Neural cell (in vitro differentiated cells): ENCODE measurements around the gene GALNT16.

Source experiments
- CTCF ChIP-seq: fragments of 450-650 bp; IDR thresholded peaks from 2 replicates; pipeline ENCODE4 v1.5.1; 2014; ENCODE audit warnings: antibody characterized with exemption, mild to moderate bottlenecking, moderate library complexity; ENCODE audit not compliant: poor library complexity, severe bottlenecking
- EP300 ChIP-seq: fragments of 450-650 bp; conservative IDR thresholded peaks from 2 replicates; pipeline ENCODE4 v1.6.1; 2014; ENCODE audit warnings: antibody characterized with exemption, mild to moderate bottlenecking, moderate library complexity; ENCODE audit not compliant: poor library complexity, severe bottlenecking
- POLR2AphosphoS5 ChIP-seq: IDR thresholded peaks from 2 replicates; pipeline ENCODE4 v1.6.1; 2012

- TF ChIP-seq CTCF (no peak), POLR2AphosphoS5 (no peak), EP300 (no peak)
Observed at GRCh38 chr14:69366069-69366468, 106.1 kb downstream of the GALNT16 start.
